ENCODE data around the gene NRL.
A peak's percentile ranks its signal among the peaks of the same experiment; 100 is the strongest.

NRL gene

DNA sequence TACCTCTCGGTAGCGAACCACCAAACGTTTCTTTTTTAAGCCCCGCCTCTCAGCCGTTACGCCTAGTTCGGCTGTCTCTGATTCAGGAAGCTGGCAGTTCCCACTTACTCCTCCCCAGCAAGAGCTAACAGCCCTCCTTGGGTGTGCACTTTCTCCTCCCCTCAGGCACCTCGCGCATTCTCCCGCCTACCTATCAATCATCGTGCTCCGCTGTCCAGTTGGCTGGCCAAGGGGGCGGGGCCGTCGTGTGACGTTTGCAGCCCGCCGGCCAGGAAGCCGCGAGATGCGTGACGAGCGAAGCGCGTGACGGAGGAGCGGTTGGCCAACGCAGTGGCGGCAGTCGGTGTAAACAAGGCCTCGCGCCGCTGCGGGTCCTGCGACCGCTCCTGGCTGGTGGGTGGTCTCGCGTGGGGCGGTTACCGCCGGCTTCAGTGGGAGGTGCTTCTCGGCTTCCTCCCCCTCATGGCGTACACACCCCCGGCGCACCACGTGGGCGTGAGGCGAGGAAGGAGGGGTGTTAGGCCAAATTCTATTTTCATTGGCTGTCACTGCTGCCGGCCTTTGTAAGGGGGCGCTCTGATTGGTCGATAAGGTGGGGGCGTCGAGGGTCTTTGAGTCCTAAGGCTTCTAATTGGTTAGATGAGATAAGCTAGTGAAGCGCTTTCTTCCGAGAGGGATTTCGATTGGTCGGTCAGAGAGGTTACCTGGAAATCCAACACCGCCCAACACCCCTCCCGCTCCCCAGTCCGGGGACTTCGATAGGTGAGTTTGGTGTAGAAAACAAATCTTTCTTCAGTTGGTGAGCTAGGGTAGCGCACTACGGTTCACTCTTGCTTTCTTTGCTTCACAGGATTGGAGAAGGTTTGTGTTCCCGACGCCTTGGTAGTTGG, at the start of gene NRL, which contains the start of gene DCAF11:
TSS of gene NRL (minus strand) at position 418 of the 890 bp plus-strand sequence. CDS start 32,101 bp downstream, outside the sequence.
TSS of gene DCAF11 (plus strand) at position 246 of the 890 bp plus-strand sequence. CDS start 818 bp downstream, outside the sequence.
- DNase-seq (ENCODE audit: low read depth in 2 of 3, low spot score in 2 of 3): peak; percentile 89 to 96 (median 94)

- no peak for DNase-seq (ENCODE audit: low read depth in 2 of 3, low spot score in 2 of 3)
Measured at GRCh38 chr14:24162093-24162492, 47.3 kb upstream of the NRL start.

GRCh38 chr14:24160850-24161804, 46.4 kb upstream of the NRL start, which contains the start of gene IRF9:
Gene IRF9, plus strand, starts transcription at chr14:24161265. Its CDS starts 880 bp downstream, at chr14:24162145.
- DNase-seq (ENCODE audit: low read depth in 2 of 3, low spot score in 2 of 3): peak; percentile 92 to 100 (median 98)

DNA sequence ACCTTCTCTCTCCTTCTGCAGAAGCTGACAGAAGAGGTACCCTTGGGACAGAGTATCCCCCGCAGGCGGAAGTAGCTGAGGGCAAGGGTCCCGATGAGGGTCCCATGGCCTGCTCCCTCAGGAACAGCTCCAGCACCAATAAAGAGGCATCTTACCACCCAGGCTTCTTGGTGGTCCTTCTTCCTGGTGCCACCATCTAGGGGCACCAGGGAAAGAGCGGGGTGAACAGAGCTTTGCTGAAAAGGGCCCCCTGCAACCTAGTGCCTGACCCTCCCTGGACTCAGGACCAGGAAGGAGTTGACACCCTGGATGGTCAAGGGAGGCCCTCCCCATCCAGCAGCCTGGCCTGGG, 45.7 kb upstream of the NRL start:
- no peak for DNase-seq (ENCODE audit: low read depth in 2 of 3, low spot score in 2 of 3)

DNA sequence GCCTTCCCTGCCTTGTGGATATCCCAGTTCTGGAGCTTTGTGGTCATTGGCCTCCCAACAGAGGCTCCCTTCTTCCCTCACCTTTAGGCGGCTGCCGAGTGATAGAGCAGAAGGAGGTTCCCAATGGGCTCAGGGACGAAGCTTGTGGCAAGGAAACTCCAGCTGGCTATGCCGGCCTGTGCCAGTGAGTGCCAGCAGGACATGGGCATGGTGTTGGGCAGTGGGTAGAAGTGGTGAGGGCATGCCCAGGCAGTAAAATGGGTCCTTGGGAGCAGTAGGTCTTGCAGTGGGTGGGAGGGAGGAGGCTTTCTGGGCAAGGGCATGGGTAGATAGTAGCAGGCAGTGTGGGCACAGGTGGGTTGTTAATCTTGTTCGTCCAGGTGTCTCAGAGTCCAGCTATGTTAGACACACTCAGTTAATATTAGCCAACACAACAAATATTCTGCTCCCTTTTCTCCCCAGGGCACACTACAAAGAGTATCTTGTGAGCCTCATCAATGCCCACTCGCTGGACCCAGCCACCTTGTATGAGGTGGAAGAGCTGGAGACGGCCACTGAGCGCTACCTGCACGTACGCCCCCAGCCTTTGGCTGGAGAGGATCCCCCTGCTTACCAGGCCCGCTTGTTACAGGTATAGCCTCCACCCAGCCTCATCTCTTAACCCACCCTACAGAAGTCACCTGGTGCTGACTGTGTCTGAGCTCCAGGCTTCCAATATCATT, 45.2 kb upstream of the NRL start:
- DNase-seq (ENCODE audit: low read depth in 2 of 3, low spot score in 2 of 3): no peak

DNA sequence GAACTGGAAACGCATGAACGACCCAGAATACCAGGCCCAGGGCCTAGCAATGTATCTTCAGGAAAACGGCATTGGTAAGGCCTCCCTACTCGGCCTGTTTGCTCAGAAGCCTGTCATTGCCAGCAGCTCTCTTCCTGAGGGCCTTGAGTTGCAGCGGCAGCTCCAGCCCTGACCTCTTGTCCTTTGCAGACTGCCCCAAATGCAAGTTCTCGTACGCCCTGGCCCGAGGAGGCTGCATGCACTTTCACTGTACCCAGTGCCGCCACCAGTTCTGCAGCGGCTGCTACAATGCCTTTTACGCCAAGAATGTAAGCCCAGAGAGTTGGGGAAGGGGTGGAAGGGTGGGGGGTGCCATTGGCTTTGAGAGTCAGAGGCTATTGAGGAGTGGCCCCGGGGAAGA, 42.6 kb upstream of the NRL start:
- no peak for DNase-seq (ENCODE audit: low read depth in 2 of 3, low spot score in 2 of 3)

DNA sequence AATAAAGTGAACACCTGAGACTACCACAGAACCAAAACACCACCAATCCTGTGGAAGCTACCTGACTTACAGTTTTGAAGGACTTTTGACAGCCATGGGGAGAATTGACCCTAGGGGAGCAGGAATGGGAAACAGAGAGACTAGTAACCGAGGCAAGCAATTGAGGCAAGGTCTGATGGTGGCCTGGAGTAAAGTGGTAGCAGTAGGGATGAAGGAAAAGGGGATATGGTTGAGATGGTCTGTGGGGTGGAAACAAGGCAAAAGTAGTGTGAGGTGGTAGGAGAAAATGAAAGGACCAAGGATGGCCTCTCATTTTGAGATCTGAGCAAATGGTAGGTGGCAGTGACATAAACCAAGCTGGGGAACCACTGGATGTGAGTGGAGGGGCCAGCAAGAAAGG, 42.1 kb upstream of the NRL start:
- DNase-seq (ENCODE audit: low read depth in 2 of 3, low spot score in 2 of 3): no peak

GRCh38 chr14:24155100-24155499, 40.4 kb upstream of the NRL start:
- no peak for DNase-seq (ENCODE audit: low read depth in 2 of 3, low spot score in 2 of 3)

DNA sequence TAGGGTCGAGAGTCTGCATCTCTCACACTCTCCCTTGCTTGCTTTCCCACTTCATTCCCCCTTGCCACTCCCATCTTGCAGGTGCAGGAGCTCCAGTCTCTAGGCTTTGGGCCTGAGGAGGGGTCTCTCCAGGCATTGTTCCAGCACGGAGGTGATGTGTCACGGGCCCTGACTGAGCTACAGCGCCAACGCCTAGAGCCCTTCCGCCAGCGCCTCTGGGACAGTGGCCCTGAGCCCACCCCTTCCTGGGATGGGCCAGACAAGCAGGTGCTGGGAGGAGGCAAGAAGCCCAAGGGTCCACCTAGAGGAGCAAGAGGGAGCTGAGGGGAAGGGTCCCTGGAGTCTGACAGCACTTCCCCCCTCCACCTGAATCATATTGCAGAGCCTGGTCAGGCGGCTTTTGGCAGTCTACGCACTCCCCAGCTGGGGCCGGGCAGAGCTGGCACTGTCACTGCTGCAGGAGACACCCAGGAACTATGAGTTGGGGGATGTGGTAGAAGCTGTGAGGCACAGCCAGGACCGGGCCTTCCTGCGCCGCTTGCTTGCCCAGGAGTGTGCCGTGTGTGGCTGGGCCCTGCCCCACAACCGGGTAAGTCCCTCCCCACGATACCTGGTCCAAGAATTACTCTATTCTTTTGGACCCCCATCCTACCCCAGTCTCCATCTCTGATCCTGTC, 36.8 kb upstream of the NRL start:
- DNase-seq (ENCODE audit: low read depth in 2 of 3, low spot score in 2 of 3): no peak

DNA sequence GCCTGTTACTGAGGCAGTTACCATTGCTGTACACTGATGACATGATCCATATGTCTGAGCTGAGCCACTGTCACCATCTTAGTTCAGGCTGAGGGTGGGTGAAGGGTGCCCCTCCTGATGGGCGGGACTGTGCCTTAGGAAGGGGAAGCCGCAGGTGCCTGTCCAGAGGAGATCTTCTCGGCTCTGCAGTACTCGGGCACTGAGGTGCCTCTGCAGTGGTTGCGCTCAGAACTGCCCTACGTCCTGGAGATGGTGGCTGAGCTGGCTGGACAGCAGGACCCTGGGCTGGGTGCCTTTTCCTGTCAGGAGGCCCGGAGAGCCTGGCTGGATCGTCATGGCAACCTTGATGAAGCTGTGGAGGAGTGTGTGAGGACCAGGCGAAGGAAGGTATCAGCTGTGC, 36.2 kb upstream of the NRL start:
- DNase-seq (ENCODE audit: low read depth in 2 of 3, low spot score in 2 of 3): no peak

DNA sequence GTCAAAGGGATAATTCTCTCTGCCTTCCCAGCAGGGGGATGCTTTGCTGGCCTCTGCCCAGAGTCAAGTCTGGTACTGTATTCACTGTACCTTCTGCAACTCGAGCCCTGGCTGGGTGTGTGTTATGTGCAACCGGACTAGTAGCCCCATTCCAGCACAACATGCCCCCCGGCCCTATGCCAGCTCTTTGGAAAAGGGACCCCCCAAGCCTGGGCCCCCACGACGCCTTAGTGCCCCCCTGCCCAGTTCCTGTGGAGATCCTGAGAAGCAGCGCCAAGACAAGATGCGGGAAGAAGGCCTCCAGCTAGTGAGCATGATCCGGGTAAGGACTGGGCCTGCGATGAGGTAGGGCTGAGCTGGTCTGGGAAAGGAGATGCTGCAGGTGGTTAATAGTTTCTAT, 35.8 kb upstream of the NRL start:
- no peak for DNase-seq (ENCODE audit: low read depth in 2 of 3, low spot score in 2 of 3)

DNA sequence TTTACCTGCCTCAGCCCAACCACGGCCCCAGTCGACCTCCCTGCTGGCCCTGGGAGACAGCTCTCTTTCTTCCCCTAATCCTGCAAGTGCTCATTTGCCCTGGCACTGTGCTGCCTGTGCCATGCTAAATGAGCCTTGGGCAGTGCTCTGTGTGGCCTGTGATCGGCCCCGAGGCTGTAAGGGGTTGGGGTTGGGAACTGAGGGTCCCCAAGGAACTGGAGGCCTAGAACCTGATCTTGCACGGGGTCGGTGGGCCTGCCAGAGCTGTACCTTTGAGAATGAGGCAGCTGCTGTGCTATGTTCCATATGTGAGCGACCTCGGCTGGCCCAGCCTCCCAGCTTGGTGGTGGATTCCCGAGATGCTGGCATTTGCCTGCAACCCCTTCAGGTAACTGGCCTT, 35.3 kb upstream of the NRL start:
- no peak for DNase-seq (ENCODE audit: low read depth in 2 of 3, low spot score in 2 of 3)

DNA sequence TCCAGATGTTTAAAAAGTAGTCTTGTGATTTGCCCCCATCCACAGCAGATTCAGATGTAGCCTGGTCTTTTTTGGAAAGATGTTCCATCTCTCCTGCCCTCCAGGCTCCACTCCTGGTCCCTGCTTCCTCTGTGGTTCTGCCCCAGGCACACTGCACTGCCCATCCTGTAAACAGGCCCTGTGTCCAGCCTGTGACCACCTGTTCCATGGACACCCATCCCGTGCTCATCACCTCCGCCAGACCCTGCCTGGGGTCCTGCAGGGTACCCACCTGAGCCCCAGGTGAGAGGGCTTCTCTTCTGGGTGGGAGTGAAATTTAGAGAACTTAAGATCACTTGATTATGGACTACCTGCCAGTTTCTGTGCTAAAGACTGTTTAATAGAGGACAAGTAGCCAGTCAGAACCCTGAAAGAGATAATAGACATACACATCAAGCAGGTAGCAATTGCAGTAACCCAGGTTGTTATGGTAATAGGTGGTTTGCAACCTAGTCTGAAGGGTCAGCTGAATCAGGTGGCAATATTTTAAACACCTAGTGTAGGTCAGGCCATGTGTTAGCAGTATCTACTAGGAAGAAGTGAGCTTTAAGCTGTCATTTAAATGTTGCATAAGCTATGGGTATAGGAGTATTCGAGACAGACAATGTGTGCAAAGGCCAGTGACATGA, 34.7 kb upstream of the NRL start:
- DNase-seq (ENCODE audit: low read depth in 2 of 3, low spot score in 2 of 3): no peak

DNA sequence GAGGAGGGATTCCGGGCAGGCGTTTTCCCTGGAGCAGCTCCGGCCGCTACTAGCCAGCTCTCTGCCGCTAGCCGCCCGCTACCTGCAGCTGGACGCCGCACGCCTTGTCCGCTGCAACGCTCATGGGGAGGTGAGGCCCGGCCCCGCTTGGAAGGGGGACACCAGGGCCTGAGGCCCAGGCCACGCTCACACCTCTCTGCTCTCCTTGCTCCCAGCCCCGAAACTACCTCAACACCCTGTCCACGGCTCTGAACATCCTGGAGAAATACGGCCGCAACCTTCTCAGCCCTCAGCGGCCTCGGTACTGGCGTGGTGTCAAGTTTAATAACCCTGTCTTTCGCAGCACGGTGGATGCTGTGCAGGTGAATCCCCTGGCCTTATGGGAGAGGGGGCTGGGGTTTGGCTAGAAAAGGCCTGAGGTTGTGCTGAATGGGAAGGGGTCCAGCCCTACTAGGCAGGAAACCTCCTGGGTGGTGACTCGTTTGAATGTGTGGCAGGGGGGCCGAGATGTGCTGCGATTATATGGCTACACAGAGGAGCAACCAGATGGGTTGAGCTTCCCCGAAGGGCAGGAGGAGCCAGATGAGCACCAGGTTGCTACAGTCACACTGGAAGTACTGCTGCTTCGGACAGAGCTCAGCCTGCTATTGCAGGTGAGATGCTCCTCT, 33.1 kb upstream of the NRL start:
- DNase-seq (ENCODE audit: low read depth in 2 of 3, low spot score in 2 of 3): no peak

DNA sequence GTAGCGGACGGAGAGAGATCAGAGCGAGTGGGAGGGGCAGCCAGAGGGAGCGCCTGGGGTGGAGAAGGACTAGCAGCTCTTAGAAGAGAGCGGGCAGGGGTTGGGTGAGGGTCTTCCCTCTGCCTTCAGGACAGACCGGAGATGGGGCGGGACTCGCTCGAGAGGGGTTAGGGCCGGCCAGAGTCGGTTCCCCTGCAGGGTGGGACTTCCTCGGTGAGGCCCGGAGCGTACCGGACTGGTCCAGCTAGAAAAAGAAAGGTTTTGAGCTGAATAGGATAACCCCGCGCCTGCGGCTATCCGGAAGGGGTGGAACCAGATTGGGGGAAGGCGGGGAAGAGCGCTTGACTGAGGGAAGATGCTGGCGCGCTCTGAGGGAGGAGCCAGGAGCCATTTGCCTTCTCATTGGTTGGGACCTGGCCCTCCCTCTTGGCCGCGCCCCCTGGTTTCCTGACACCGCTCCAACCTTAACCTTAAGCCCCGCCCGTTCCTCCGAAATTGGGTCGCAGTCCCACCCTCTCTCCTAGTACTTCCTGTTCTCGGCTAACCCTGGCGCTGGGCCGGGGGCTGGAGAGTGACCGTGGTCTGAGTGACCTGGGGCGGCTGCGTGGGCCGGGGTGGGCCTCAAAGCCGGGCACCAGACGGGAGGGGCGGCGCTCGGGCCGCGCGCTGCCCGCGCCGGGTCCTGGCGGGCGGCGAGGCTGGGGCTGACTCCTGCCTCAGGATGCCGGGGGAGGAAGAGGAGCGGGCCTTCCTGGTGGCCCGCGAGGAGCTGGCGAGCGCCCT, 32.4 kb upstream of the NRL start, which contains the start of gene RNF31:
TSS of gene RNF31 (plus strand) at position 521 of the 783 bp plus-strand sequence. CDS start at position 722, 201 bp downstream.
- peak; percentile 82 to 93 (median 84) for DNase-seq (ENCODE audit: low read depth in 2 of 3, low spot score in 2 of 3)

- DNase-seq (ENCODE audit: low read depth in 2 of 3, low spot score in 2 of 3): peak; percentile 74 to 88 (median 80)
Measured at GRCh38 chr14:24146453-24146977, 31.8 kb upstream of the NRL start, which contains the start of gene PSME2. Gene PSME2, minus strand, starts transcription at chr14:24146610. Its CDS starts 29 bp downstream, at chr14:24146581.

DNA sequence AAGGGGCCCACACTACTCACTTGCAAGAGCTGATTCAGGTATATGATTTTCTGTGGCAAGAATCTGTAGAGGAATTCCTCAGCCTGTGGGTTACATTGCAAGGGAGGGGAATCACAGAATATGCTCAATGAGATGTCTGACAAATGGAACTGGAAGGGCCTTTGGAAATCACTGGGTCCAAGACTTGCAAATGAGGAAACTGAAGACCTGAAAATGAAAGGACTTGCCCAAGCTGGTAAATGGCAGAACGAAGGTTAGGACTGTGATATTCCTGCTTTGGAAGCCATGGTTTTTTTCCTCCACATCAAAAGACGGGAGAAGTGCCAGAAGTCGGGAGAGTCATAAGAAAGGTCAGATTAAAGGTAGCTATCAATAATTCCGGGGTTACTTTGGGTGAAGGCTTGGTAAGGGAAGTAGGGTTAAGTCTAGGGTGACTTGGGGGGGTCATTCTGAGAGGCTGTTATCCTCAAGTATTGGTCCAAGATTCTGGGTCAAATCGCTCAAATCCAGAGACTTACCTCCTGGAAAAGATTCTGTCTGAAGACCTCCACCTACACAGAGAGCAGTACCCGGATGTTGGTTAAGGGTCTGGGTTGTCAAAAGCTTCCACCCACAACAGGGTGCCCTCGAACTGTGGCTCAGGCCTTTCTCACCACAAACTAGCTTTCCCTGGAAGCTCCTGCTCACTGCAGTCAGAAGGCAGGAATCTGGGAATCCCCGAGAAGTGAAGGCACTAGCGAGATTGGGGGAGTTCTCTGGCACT, 31.1 kb upstream of the NRL start:
- DNase-seq (ENCODE audit: low read depth in 2 of 3, low spot score in 2 of 3): no peak

All from activated CD8-positive, alpha-beta memory T cell treated with anti-CD3 and anti-CD28 coated beads for 48 hours (primary cell).